Neural progenitor cell (in vitro differentiated cells): Measurements from ENCODE around the gene C11orf21. TPM values are rescaled to one million over a fixed set of nuclear protein-coding genes. Genes with fewer than 3 reads are reported as not detected.

Experiments
- DNase-seq: peaks from one replicate; pipeline ENCODE4 v3.0.0-alpha.2; 2016; ENCODE audit warnings: low spot score
- H2AFZ ChIP-seq: fragments of 200-600 bp; sonication (generic); replicated peaks from 2 replicates; pipeline ENCODE4 v1.6.1; 2016; ENCODE audit warnings: antibody characterized with exemption
- H3F3A ChIP-seq: fragments of 200-600 bp; sonication (generic); 2 replicates; pipeline ENCODE4 v1.6.1; 2016; ENCODE audit warnings: antibody characterized with exemption, low read depth
- H3K27ac ChIP-seq: fragments of 200-600 bp; sonication (generic); 2 replicates; pipeline ENCODE4 v1.5.1; 2016; ENCODE audit warnings: mild to moderate bottlenecking
- H3K27me3 ChIP-seq: fragments of 200-600 bp; sonication (generic); 2 replicates; pipeline ENCODE4 v1.6.1; 2016; ENCODE audit warnings: mild to moderate bottlenecking, moderate library complexity
- H3K36me3 ChIP-seq: fragments of 200-600 bp; sonication (generic); 2 replicates; pipeline ENCODE4 v1.5.1; 2016
- H3K4me1 ChIP-seq: fragments of 200-600 bp; sonication (generic); 2 replicates; pipeline ENCODE4 v1.6.1; 2016; ENCODE audit warnings: mixed run types
- H3K4me2 ChIP-seq: fragments of 200-600 bp; sonication (generic); 2 replicates; pipeline ENCODE4 v1.6.1; 2016
- H3K4me3 ChIP-seq: fragments of 200-600 bp; sonication (generic); 2 replicates; pipeline ENCODE4 v1.5.1; 2016
- H3K79me2 ChIP-seq: fragments of 200-600 bp; sonication (generic); 2 replicates; pipeline ENCODE4 v1.6.1; 2016; ENCODE audit warnings: low read depth
- H3K9ac ChIP-seq: fragments of 200-600 bp; sonication (generic); 2 replicates; pipeline ENCODE4 v1.6.1; 2016
- H3K9me3 ChIP-seq: fragments of 200-600 bp; sonication (generic); 2 replicates; pipeline ENCODE4 v1.5.1; 2016; ENCODE audit warnings: low read depth
- H4K20me1 ChIP-seq: fragments of 200-600 bp; sonication (generic); 2 replicates; pipeline ENCODE4 v1.6.1; 2016; ENCODE audit warnings: low read depth
- H3K27ac Mint-ChIP-seq: 3 replicates; pipeline ENCODE4 v1.8.0; 2021; ENCODE audit warnings: mixed read lengths
- H3K27me3 Mint-ChIP-seq: 2 replicates; pipeline ENCODE4 v1.8.0; 2022; ENCODE audit warnings: low read depth, mild to moderate bottlenecking, inconsistent platforms, moderate library complexity, mixed read lengths; ENCODE audit not compliant: insufficient read depth
- H3K36me3 Mint-ChIP-seq: 3 replicates; pipeline ENCODE4 v1.8.0; 2021; ENCODE audit warnings: mixed read lengths
- H3K4me1 Mint-ChIP-seq: 3 replicates; pipeline ENCODE4 v1.8.0; 2021; ENCODE audit warnings: mixed read lengths
- H3K4me3 Mint-ChIP-seq: 3 replicates; pipeline ENCODE4 v1.8.0; 2021; ENCODE audit warnings: mild to moderate bottlenecking, moderate library complexity, mixed read lengths
- H3K9me3 Mint-ChIP-seq: 3 replicates; pipeline ENCODE4 v1.8.0; 2020; ENCODE audit warnings: mixed read lengths
- EZH2 ChIP-seq: fragments of 200-600 bp; sonication (generic); IDR thresholded peaks from 2 replicates; pipeline ENCODE4 v1.6.1; 2017; ENCODE audit warnings: antibody characterized with exemption, mild to moderate bottlenecking, moderate library complexity
- EZH2phosphoT487 ChIP-seq: fragments of 200-600 bp; sonication (generic); IDR thresholded peaks from 2 replicates; pipeline ENCODE4 v1.6.1; 2017; ENCODE audit warnings: antibody characterized with exemption
- total RNA-seq: library from RNA; depleted of rRNA; stranded (reverse); fragments of >200 nt; gene quantifications from 2 replicates; pipeline ENCODE4 v1.2.3, GENCODE V29; 2015; ENCODE audit warnings: low replicate concordance
- TF ChIP-seq, protein P1 (sequence below): fragments of 200-600 bp; sonication (generic); IDR thresholded peaks from 2 replicates; pipeline ENCODE4 v1.5.1; 2017; ENCODE audit warnings: antibody characterized with exemption, mild to moderate bottlenecking

Gene C11orf21
- total RNA-seq, 1 donor from 2014 or later: not detected

DNA sequence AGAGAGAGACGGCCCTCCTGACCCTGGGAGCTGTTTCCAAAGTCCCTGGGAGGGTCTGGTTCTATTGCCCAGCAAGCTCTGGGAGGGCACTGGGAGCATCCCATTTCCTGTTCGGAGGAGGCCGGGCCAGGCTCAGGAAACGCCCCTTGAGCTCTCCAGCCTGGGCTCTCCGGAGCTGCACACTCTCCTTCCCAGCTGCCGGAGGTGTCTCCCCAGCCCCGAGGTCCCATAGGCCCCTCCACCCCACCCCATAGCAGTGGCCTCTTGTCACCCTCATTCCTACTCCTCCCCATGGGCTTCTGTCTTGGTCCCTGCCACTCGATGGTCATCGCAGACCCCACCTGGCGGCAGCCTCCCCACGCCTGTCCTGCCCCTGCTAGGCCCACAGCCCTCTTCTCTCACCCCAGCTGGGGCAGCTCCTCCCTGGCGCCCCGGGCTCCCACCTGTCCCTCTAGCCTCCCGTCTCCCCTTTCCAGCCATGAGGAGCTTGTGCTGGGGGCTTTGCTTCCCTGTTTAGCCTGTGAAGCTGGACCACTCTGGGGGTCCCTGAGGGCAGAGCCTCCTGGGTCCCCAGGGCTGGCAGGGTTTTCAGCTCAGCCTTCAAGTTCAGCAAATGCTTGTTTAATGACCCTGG is 2.9 kb upstream of the C11orf21 start:
- no peak for DNase-seq
- H3K27ac ChIP-seq: no peak overlapping the region
- no peak overlapping the region for H3K4me3 ChIP-seq
- Mint-ChIP-seq H3K27me3 (peaks cover 8% of the 10 kb centered on the region), H3K4me3 (no peak overlapping the region), H3K27ac (no peak overlapping the region), H3K4me1 (peaks cover 15% of the 10 kb centered on the region), H3K9me3 (no peaks in the 10 kb centered on the region), H3K36me3 (no peaks in the 10 kb centered on the region)
- TF ChIP-seq EZH2phosphoT487 (no peak), EZH2 (no peak)
- TF ChIP-seq, protein P1, sequence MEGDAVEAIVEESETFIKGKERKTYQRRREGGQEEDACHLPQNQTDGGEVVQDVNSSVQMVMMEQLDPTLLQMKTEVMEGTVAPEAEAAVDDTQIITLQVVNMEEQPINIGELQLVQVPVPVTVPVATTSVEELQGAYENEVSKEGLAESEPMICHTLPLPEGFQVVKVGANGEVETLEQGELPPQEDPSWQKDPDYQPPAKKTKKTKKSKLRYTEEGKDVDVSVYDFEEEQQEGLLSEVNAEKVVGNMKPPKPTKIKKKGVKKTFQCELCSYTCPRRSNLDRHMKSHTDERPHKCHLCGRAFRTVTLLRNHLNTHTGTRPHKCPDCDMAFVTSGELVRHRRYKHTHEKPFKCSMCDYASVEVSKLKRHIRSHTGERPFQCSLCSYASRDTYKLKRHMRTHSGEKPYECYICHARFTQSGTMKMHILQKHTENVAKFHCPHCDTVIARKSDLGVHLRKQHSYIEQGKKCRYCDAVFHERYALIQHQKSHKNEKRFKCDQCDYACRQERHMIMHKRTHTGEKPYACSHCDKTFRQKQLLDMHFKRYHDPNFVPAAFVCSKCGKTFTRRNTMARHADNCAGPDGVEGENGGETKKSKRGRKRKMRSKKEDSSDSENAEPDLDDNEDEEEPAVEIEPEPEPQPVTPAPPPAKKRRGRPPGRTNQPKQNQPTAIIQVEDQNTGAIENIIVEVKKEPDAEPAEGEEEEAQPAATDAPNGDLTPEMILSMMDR: no peak
- no peaks in the 10 kb centered on the region for H3K27me3 ChIP-seq
- no peak overlapping the region for H3K9ac ChIP-seq
- H3K4me1 ChIP-seq: no peaks in the 10 kb centered on the region
- no peaks in the 10 kb centered on the region for H3F3A ChIP-seq
- no peaks in the 10 kb centered on the region for H3K79me2 ChIP-seq
- H3K4me2 ChIP-seq: no peak overlapping the region
- no peak overlapping the region for H2AFZ ChIP-seq
- no peaks in the 10 kb centered on the region for H3K36me3 ChIP-seq
- no peaks in the 10 kb centered on the region for H4K20me1 ChIP-seq
- H3K9me3 ChIP-seq: no peaks in the 10 kb centered on the region

GRCh38 chr11:2303627-2304505 is 2.1 kb upstream of the C11orf21 start:
- no peaks in the 10 kb centered on the region for H3K9me3 Mint-ChIP-seq
- no peaks in the 10 kb centered on the region for H4K20me1 ChIP-seq
- no peaks in the 10 kb centered on the region for H3K79me2 ChIP-seq
- no peak overlapping the region for H3K27ac ChIP-seq
- H3K36me3 ChIP-seq: no peaks in the 10 kb centered on the region
- H3K4me3 Mint-ChIP-seq: no peak overlapping the region
- H3K4me1 ChIP-seq: no peaks in the 10 kb centered on the region
- H3K27me3 Mint-ChIP-seq: peaks cover 10% of the 10 kb centered on the region
- H3K9ac ChIP-seq: no peak overlapping the region
- H3K4me2 ChIP-seq: no peak overlapping the region
- no peaks in the 10 kb centered on the region for H3K36me3 Mint-ChIP-seq
- DNase-seq: no peak
- no peaks in the 10 kb centered on the region for H3F3A ChIP-seq
- H3K9me3 ChIP-seq: no peaks in the 10 kb centered on the region
- no peak overlapping the region for H2AFZ ChIP-seq
- H3K4me3 ChIP-seq: no peak overlapping the region
- TF ChIP-seq EZH2phosphoT487 (no peak), EZH2 (no peak)
- TF ChIP-seq, protein P1: no peak
- H3K27me3 ChIP-seq: no peaks in the 10 kb centered on the region
- peaks cover 15% of the 10 kb centered on the region for H3K4me1 Mint-ChIP-seq
- peak overlapping the region; percentile 76 for H3K27ac Mint-ChIP-seq

DNA sequence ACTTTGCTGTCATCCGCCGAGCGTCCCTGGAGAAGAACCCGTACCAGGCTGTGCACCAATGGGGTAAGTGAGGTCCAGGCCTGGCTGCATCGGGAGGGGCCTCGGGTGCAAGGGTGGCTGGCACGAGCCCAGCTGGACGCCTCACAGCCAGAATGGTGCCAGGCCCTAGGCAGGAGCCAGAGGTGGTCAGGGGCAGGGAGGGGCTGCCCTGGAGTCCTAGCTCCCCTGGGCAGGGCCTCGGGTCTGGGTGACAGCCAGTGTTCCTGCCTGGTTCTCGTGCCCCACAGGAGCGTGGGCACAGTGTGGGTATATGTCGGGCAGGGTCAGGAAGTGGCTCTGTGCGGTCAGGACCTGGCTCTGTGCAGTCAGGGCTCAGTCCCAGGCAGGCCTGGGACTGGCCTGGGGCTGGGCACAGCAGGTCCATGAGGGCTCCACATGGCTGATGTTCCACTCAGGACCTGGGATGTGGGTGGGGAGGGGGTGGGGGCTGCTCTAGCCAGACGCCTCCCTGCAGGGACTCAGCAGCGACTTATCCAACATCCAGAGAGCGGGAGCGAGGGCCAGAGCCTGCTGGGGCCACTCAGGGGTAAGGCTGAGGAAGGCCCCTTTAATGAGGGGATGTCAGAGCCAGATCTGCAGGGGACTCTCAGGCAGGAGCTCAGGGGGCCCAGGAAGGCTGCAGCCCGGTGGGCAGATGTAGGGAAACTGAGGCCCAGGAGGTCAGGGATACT is 1.3 kb upstream of the C11orf21 start:
- Histone ChIP-seq H4K20me1 (no peaks in the 10 kb centered on the region), H3K4me2 (no peak overlapping the region), H3K27me3 (no peaks in the 10 kb centered on the region), H3K9ac (no peak overlapping the region), H2AFZ (no peak overlapping the region), H3K4me3 (no peak overlapping the region), H3K9me3 (no peaks in the 10 kb centered on the region), H3K79me2 (no peaks in the 10 kb centered on the region), H3F3A (no peaks in the 10 kb centered on the region), H3K36me3 (no peaks in the 10 kb centered on the region), H3K4me1 (no peaks in the 10 kb centered on the region), H3K27ac (no peak overlapping the region)
- Mint-ChIP-seq H3K9me3 (no peaks in the 10 kb centered on the region), H3K36me3 (no peaks in the 10 kb centered on the region), H3K27ac (no peak overlapping the region), H3K4me1 (peaks cover 15% of the 10 kb centered on the region), H3K27me3 (peaks cover 10% of the 10 kb centered on the region), H3K4me3 (no peak overlapping the region)
- no peak for TF ChIP-seq EZH2phosphoT487
- TF ChIP-seq EZH2: no peak
- TF ChIP-seq, protein P1: no peak
- no peak for DNase-seq
